ENCODE measurements around the gene RBFOX2.

GRCh38 chr22:35860087-35860733 is 168.4 kb downstream of the RBFOX2 start:
- TF ChIP-seq CTCF (IDR thresholded peaks at IDR 0.05) (no peak), POLR2AphosphoS5 (IDR thresholded peaks at IDR 0.05; ENCODE audit: insufficient read depth in 1 of 2, low read depth in 1 of 2) (no peak)
